CD14-positive monocyte (primary cell): ENCODE measurements around the gene SLC39A1. TPM values are rescaled to one million over a fixed set of nuclear protein-coding genes. Genes with fewer than 3 reads are reported as not detected.
"Not testable (repeated sequence)": the region's sequence is repeated elsewhere in the genome, so short reads cannot be mapped to it uniquely, and the experiment has no call there.

ENCODE experiments used
- DNase-seq, 3 donors: peaks; one replicate each; pipeline ENCODE4 v3.0.0-alpha.2; 2011 to 2022
- H2AFZ ChIP-seq: 2 replicates; pipeline ENCODE4 v1.6.0; 2012; ENCODE audit warnings: mild to moderate bottlenecking, low read depth, low read length, inconsistent platforms; ENCODE audit not compliant: insufficient read depth, poor library complexity, severe bottlenecking
- H3K27ac ChIP-seq, 2 donors: 1 replicate in 1 of 2; 2 replicates in 1 of 2; pipeline ENCODE4 v1.5.1; 2012 to 2013; ENCODE audit warnings: low read length in 2 of 2, control low read depth in 1 of 2, inconsistent platforms in 1 of 2, low read depth in 1 of 2, mild to moderate bottlenecking in 1 of 2
- H3K27me3 ChIP-seq, 2 donors: one replicate each; pipeline versions ENCODE4 v1.6.0 to v1.6.1; 2011 to 2013; ENCODE audit warnings: low read length in 2 of 2; ENCODE audit not compliant: control insufficient read depth in 2 of 2, insufficient read depth in 2 of 2
- H3K36me3 ChIP-seq, 2 donors: replicated peaks in 1 of 2; 1 replicate in 1 of 2; 2 replicates in 1 of 2; pipeline versions ENCODE4 v1.5.1 to v1.6.1; 2012 to 2013; ENCODE audit warnings: low read length in 2 of 2, control low read depth in 1 of 2, inconsistent platforms in 1 of 2, mild to moderate bottlenecking in 1 of 2; ENCODE audit not compliant: insufficient read depth in 2 of 2, control insufficient read depth in 1 of 2
- H3K4me1 ChIP-seq, 2 donors: 1 replicate in 1 of 2; 2 replicates in 1 of 2; pipeline versions ENCODE4 v1.5.1 to v1.6.1; 2012 to 2013; ENCODE audit warnings: low read length in 2 of 2, control low read depth in 1 of 2, inconsistent platforms in 1 of 2, mild to moderate bottlenecking in 1 of 2, moderate library complexity in 1 of 2; ENCODE audit not compliant: insufficient read depth in 2 of 2, control insufficient read depth in 1 of 2
- H3K4me2 ChIP-seq: replicated peaks from 2 replicates; pipeline ENCODE3; 2012; ENCODE audit warnings: low read length, moderate library complexity, mild to moderate bottlenecking; ENCODE audit not compliant: poor library complexity, severe bottlenecking; ENCODE audit errors: extremely low read depth
- H3K4me3 ChIP-seq, 3 experiments: fragments of 200-600 bp in 1 of 3; sonication (generic) in 1 of 3; replicated peaks in 1 of 3; 1 replicate in 2 of 3; 2 replicates in 1 of 3; pipeline ENCODE4 v1.5.1; 2011 to 2013; ENCODE audit warnings: low read length in 3 of 3, mild to moderate bottlenecking in 3 of 3, control low read depth in 2 of 3, low read depth in 2 of 3, inconsistent platforms in 1 of 3, moderate library complexity in 1 of 3
- H3K79me2 ChIP-seq: 2 replicates; pipeline ENCODE4 v1.6.0; 2012; ENCODE audit warnings: mild to moderate bottlenecking, control low read depth, inconsistent platforms, low read length, moderate library complexity; ENCODE audit not compliant: insufficient read depth
- H3K9ac ChIP-seq: 2 replicates; pipeline ENCODE4 v1.6.0; 2017; ENCODE audit warnings: low read length, mild to moderate bottlenecking; ENCODE audit not compliant: insufficient read depth, poor library complexity, severe bottlenecking
- H3K9me3 ChIP-seq, 2 donors: replicated peaks in 1 of 2; 1 replicate in 1 of 2; 2 replicates in 1 of 2; pipeline versions ENCODE4 v1.5.1 to v1.6.1; 2012 to 2013; ENCODE audit warnings: low read length in 2 of 2, control low read depth in 1 of 2; ENCODE audit not compliant: control insufficient read depth in 1 of 2, insufficient read depth in 1 of 2
- H4K20me1 ChIP-seq: 2 replicates; pipeline ENCODE4 v1.6.0; 2012; ENCODE audit warnings: mild to moderate bottlenecking, low read length, control low read depth, moderate library complexity; ENCODE audit not compliant: insufficient read depth
- H3K27ac Mint-ChIP-seq, 7 donors: one replicate each; pipeline ENCODE4 v1.8.0; 2020; ENCODE audit warnings: mild to moderate bottlenecking in 7 of 7, mixed read lengths in 7 of 7, moderate library complexity in 6 of 7, inconsistent platforms in 2 of 7
- H3K27me3 Mint-ChIP-seq, 3 donors: one replicate each; pipeline ENCODE4 v1.8.0; 2021 to 2022; ENCODE audit warnings: low read depth in 3 of 3, mild to moderate bottlenecking in 3 of 3, mixed read lengths in 3 of 3, moderate library complexity in 3 of 3, inconsistent platforms in 1 of 3
- H3K36me3 Mint-ChIP-seq, 2 donors: one replicate each; pipeline ENCODE4 v1.8.0; 2020; ENCODE audit warnings: mixed read lengths in 2 of 2, inconsistent platforms in 1 of 2, mild to moderate bottlenecking in 1 of 2
- H3K4me1 Mint-ChIP-seq: one replicate; pipeline ENCODE4 v1.8.0; 2020; ENCODE audit warnings: mild to moderate bottlenecking, mixed read lengths
- H3K4me3 Mint-ChIP-seq, 2 donors: one replicate each; pipeline ENCODE4 v1.8.0; 2020; ENCODE audit warnings: mild to moderate bottlenecking in 2 of 2, mixed read lengths in 2 of 2, moderate library complexity in 1 of 2
- H3K9me3 Mint-ChIP-seq, 7 donors: one replicate each; pipeline ENCODE4 v1.8.0; 2020 to 2022; ENCODE audit warnings: mixed read lengths in 7 of 7, mild to moderate bottlenecking in 6 of 7, moderate library complexity in 6 of 7, inconsistent platforms in 2 of 7
- WGBS: methylation state at CpG from one replicate; pipeline ENCODE4 v1.1.5; 2013; ENCODE audit warnings: missing lambda C conversion rate; ENCODE audit not compliant: insufficient coverage; 5-methylcytosine and 5-hydroxymethylcytosine counted together
- intact Hi-C, 2 donors: fragments of 100-400 bp; cut with micrococcal nuclease; formaldehyde crosslinking; loops; one replicate each; pipeline versions ENCODE4 v1.15.0 to v1.15.1; 2023
- polyA plus RNA-seq, 3 donors: library from polyadenylated mRNA; depleted of rRNA in 1 of 3; unstranded in 2 of 3; stranded (reverse) in 1 of 3; fragments of 300-500 nt in 2 of 3; fragments of >200 nt in 1 of 3; fragmentation: Illumina TruSeq in 2 of 3; gene quantifications; 1 replicate in 2 of 3; 2 replicates in 1 of 3; pipeline ENCODE4 v1.2.3, GENCODE V29; 2012 to 2021
- TF ChIP-seq, protein P1 (sequence below): fragments of 200-600 bp; IDR thresholded peaks from one replicate; pipeline ENCODE4 v1.8.0; 2022; ENCODE audit warnings: antibody characterized with exemption, mild to moderate bottlenecking

The SLC39A1 gene
- polyA plus RNA-seq, 3 donors = 37.6 to 83.1 (median 82.1) TPM

DNA sequence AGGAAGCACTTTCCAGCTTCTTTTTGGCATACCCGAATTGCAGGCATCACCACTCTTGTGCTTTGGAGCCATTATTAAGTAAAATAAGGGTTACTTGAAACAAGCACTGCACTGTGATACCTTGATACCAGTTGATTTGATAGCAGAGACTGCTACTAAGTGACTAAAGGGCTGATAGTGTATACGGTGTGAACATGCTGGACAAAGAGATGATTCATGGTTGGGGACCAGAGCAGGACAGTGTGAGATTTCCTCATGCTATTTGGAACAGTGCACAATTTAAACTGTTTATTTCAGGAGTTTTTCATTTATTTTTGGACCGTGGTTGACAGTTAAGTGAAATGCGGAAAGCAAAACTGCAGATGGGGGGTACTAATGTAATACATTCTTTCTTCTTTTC lies 37.1 kb upstream of the SLC39A1 start:
- intact Hi-C loops = no loop called here
- H2AFZ ChIP-seq = no peak overlapping the region
- no peaks in the 10 kb centered on the region for H3K27me3 ChIP-seq
- H3K27ac ChIP-seq = no peak overlapping the region
- H3K9me3 ChIP-seq = no peaks in the 10 kb centered on the region
- no peaks in the 10 kb centered on the region for H3K4me1 ChIP-seq
- 61% methylated on average over 2 of the region's 4 CpGs for WGBS
- Mint-ChIP-seq H3K4me3 (no peak overlapping the region), H3K27me3 (peaks cover 0 to 4% (median 0%) of the 10 kb centered on the region in 3 donors), H3K9me3 (peaks cover 0 to 2% (median 0%) of the 10 kb centered on the region in 7 donors), H3K4me1 (no peaks in the 10 kb centered on the region), H3K36me3 (peaks cover 4 to 5% of the 10 kb centered on the region in 2 donors), H3K27ac (no peak overlapping the region)
- no peaks in the 10 kb centered on the region for H4K20me1 ChIP-seq
- TF ChIP-seq, protein P1, sequence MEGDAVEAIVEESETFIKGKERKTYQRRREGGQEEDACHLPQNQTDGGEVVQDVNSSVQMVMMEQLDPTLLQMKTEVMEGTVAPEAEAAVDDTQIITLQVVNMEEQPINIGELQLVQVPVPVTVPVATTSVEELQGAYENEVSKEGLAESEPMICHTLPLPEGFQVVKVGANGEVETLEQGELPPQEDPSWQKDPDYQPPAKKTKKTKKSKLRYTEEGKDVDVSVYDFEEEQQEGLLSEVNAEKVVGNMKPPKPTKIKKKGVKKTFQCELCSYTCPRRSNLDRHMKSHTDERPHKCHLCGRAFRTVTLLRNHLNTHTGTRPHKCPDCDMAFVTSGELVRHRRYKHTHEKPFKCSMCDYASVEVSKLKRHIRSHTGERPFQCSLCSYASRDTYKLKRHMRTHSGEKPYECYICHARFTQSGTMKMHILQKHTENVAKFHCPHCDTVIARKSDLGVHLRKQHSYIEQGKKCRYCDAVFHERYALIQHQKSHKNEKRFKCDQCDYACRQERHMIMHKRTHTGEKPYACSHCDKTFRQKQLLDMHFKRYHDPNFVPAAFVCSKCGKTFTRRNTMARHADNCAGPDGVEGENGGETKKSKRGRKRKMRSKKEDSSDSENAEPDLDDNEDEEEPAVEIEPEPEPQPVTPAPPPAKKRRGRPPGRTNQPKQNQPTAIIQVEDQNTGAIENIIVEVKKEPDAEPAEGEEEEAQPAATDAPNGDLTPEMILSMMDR = no peak
- DNase-seq = no peak
- no peak overlapping the region for H3K4me3 ChIP-seq
- H3K9ac ChIP-seq = no peak overlapping the region
- no peak overlapping the region for H3K4me2 ChIP-seq
- peaks cover 2 to 3% of the 10 kb centered on the region in 2 donors for H3K36me3 ChIP-seq
- H3K79me2 ChIP-seq = no peaks in the 10 kb centered on the region

DNA sequence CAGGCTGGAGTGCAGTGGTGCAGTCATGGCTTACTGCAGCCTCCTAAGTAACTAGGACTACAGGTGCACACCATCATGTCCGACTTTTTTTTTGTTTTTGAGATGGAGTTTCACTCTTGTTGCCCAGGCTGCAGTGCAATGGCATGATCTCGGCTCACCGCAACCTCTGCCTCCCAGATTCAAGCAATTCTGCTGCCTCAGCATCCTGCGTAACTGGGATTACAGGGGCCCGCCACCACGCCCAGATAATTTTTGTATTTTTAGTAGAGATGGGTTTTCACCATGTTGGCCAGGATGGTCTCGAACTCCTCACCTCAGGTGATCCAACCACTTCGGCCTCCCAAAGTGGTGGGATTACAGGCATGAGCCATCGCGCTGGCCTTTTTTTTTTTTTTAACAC lies 33.5 kb upstream of the SLC39A1 start:
- H3K4me2 ChIP-seq, H3K4me3 Mint-ChIP-seq, H3K27me3 ChIP-seq, H3K27me3 Mint-ChIP-seq, H3K9me3 Mint-ChIP-seq, intact Hi-C loops, H3K9ac ChIP-seq, H3K27ac Mint-ChIP-seq, DNase-seq, H3K4me1 Mint-ChIP-seq, H3K27ac ChIP-seq, H2AFZ ChIP-seq, H4K20me1 ChIP-seq, H3K4me3 ChIP-seq, H3K79me2 ChIP-seq, H3K9me3 ChIP-seq: not testable (repeated sequence)
- H3K36me3 Mint-ChIP-seq = peaks cover 17 to 39% of the 10 kb centered on the region in 2 donors
- WGBS = 94% methylated on average over 3 of the region's 10 CpGs
- H3K4me1 ChIP-seq = peaks cover 2 to 11% of the 10 kb centered on the region in 2 donors
- H3K36me3 ChIP-seq = peaks cover 12 to 37% of the 10 kb centered on the region in 2 donors
